ENCODE results near the gene CBLIF. TPM values are rescaled to one million over a fixed set of nuclear protein-coding genes. Genes with fewer than 3 reads are reported as not detected.

Gene CBLIF
- not detected in 2 replicates for total RNA-seq

DNA sequence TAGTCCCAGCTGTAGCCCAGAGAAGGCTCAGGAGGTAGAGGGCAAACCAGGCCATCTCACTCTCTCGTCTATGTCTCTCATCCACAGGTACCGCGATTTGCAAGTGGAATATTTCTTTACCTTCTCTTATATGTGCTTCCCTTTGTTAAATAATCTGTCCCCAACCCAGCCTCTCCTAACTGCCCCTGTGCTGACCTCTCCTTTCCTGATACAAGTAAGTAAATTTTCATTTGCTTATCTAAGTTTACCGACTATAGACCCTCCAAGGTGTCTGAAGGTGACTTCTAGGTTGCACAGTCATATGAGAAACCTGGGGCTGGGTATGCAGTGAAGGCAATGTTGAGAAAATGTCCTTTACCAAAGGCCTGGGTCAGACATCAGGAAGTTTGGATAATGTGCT, at the start of gene CBLIF:
TSS of gene CBLIF (minus strand) at position 101 of the 400 bp plus-strand sequence. CDS start at position 55, 46 bp downstream.

DNA sequence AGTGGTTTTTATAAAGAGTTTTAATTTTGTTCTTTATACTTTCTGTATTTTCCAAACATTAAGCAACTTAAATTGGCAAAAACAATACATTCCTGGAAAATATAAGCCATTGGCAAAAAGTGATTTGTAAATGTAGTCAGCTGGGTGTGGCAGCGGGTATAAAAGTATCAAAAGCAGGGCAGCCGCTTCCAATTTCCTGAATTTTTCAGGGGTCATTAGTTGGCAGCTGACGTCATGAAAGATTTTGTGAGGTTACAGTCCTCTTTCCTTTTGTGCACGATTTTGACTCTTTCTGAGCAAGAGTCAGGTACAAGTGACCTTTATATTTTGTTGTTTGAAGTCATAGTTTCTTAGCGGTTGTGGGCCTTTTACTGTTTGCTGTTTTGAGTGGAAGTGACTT, 33.3 kb upstream of the CBLIF start, which contains the start of gene OOSP3:
TSS of gene OOSP3 (plus strand) at position 208 of the 400 bp plus-strand sequence. CDS start at position 235, 27 bp downstream.

DNA sequence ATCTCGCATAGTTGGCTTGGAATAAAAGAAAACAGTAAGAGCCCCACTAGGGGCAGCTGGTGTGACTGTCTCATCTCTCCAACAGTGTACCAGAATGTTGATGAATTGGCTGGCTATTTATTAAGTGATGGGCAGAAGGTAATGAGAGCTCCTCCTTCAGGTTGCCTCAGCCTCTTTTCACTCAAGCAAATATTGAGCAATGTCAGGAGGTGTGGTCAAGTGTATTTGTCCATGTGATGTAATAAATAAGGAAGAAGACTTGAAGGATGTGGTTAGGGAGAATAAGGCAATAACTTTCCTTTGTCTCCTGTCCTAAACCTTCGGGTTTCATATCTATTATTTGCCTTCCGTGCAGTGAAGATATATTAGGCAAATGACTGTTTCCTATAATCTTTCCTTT, 21.1 kb upstream of the CBLIF start, which contains the start of gene TCN1:
TSS of gene TCN1 (minus strand) at position 91 of the 400 bp plus-strand sequence. CDS start at position 74, 17 bp downstream.

DNA sequence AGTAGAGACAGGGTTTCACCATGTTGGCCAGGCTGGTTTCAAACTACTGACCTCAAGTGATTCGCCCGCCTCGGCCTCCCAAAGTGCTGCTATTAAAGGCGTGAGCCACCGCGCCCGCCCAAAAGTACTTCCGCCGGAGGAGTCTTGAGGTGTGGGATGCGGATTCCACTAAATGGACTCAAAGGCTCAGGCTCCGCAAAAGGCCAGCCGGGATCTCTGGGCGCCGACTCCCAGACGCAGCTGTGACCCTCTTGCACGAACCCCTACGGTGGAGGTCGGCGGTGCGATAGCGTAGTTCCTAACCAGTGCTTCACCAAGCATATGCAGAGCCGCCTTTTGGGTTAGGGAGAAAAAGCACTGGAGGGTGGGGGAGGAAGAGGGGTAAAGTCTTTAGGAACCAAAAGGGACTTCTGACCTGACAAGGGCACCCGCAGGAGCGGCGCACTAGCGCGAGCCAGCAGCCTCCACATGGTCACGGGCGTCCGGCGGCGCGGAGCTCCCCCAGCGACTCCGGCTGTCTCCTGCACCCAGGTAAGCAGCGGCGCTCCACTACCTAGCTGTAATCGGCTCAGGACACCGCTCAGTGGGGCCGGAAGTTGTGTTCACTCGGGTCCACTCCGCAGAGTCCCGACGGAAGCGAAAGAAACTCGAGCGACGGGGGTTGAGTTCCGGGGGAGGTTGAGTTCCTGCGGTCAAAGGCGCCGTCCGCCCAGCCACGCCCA, 34.9 kb downstream of the CBLIF start, which contains the start of gene MRPL16:
TSS of gene MRPL16 (minus strand) at position 590 of the 722 bp plus-strand sequence. CDS start at position 470, 120 bp downstream.

Other genes with a start within 250 kb of the CBLIF start
- gene OSBP, start 229.7 kb downstream of the CBLIF start, total RNA-seq = 27.6 and 29.7 TPM in 2 replicates
- gene PATL1, start 176.5 kb downstream of the CBLIF start, total RNA-seq = 4.1 and 5.3 TPM in 2 replicates
- not detected in 2 replicates for gene OR10V1, start 131.7 kb downstream of the CBLIF start, total RNA-seq
- gene STX3, start 90.1 kb downstream of the CBLIF start, total RNA-seq = 11.2 and 21.4 TPM in 2 replicates
- 39.1 and 39.3 TPM in 2 replicates for gene MRPL16, start 34.7 kb downstream of the CBLIF start, total RNA-seq
- gene TCN1, start 21.0 kb upstream of the CBLIF start, total RNA-seq = not detected in 2 replicates
- gene OOSP3, start 33.3 kb upstream of the CBLIF start, total RNA-seq = not detected in 2 replicates
- not detected in 2 replicates for gene OOSP1, start 92.9 kb upstream of the CBLIF start, total RNA-seq
- gene OOSP4A, start 118.5 kb upstream of the CBLIF start, total RNA-seq = not detected in 2 replicates
- gene OOSP4B, start 171.7 kb upstream of the CBLIF start, total RNA-seq = not detected in 2 replicates
- gene OOSP2, start 194.9 kb upstream of the CBLIF start, total RNA-seq = not detected in 2 replicates
- gene MS4A3, start 211.2 kb upstream of the CBLIF start, total RNA-seq = not detected in 2 replicates
- not detected in 2 replicates for gene MS4A2, start 243.2 kb upstream of the CBLIF start, total RNA-seq